Lung (tissue), 12 donors: ENCODE results near the gene DDX24. TPM values are rescaled to one million over a fixed set of nuclear protein-coding genes. Genes with fewer than 3 reads are reported as not detected.

Source experiments
- ATAC-seq: fragments of 200-7000 bp; cut with Tn5 transposase; one replicate; pipeline ENCODE4 v1.9.1; 2020; ENCODE audit warnings: moderate number of reproducible peaks; ENCODE audit not compliant: insufficient read depth, low FRiP score
- DNase-seq, 3 donors: peaks; one replicate each; pipeline ENCODE4 v3.0.0-alpha.2; 2013 to 2017
- H3K27ac ChIP-seq, 2 donors: one replicate each; pipeline ENCODE4 v1.5.1; 2013; ENCODE audit warnings: mild to moderate bottlenecking in 2 of 2, moderate library complexity in 2 of 2, control low read depth in 1 of 2, inconsistent platforms in 1 of 2, low read depth in 1 of 2, low read length in 1 of 2
- H3K27me3 ChIP-seq, 3 donors: one replicate each; pipeline ENCODE4 v1.5.1; 2013; ENCODE audit warnings: low read length in 2 of 3; ENCODE audit not compliant: control insufficient read depth in 3 of 3, insufficient read depth in 3 of 3
- H3K36me3 ChIP-seq, 4 donors: one replicate each; pipeline ENCODE4 v1.5.1; 2013; ENCODE audit warnings: low read length in 4 of 4, mild to moderate bottlenecking in 1 of 4, moderate library complexity in 1 of 4; ENCODE audit not compliant: control insufficient read depth in 4 of 4, insufficient read depth in 4 of 4
- H3K4me1 ChIP-seq, 5 donors: one replicate each; pipeline ENCODE4 v1.5.1; 2013; ENCODE audit warnings: low read length in 5 of 5, mild to moderate bottlenecking in 2 of 5, moderate library complexity in 1 of 5; ENCODE audit not compliant: control insufficient read depth in 5 of 5, insufficient read depth in 5 of 5
- H3K4me3 ChIP-seq: one replicate; pipeline ENCODE4 v1.5.1; 2013; ENCODE audit warnings: mild to moderate bottlenecking, control low read depth, moderate library complexity
- H3K9ac ChIP-seq, 2 donors: one replicate each; pipeline ENCODE4 v1.5.1; 2013; ENCODE audit warnings: low read length in 2 of 2, control low read depth in 1 of 2; ENCODE audit not compliant: insufficient read depth in 1 of 2
- H3K9me3 ChIP-seq, 4 donors: one replicate each; pipeline ENCODE4 v1.5.1; 2013; ENCODE audit warnings: low read length in 3 of 4, mild to moderate bottlenecking in 1 of 4, moderate library complexity in 1 of 4; ENCODE audit not compliant: control insufficient read depth in 4 of 4, insufficient read depth in 3 of 4
- WGBS, 2 donors: extraction: QIAGEN DNeasy Blood & Tissue Kit; methylation state at CpG; one replicate each; pipeline ENCODE4 v1.1.7; 2013; 5-methylcytosine and 5-hydroxymethylcytosine counted together
- polyA plus RNA-seq, 2 donors: library from polyadenylated mRNA; stranded (reverse); fragments of 200-250 nt; gene quantifications; one replicate each; pipeline ENCODE4 v1.2.1, GENCODE V29; 2013
- total RNA-seq, 2 donors: library from RNA; depleted of rRNA in 1 of 2; stranded (reverse); fragments of >200 nt in 1 of 2; gene quantifications; one replicate each; pipeline ENCODE4 v1.2.1, GENCODE V29; 2014 to 2021
- TF ChIP-seq, protein P1 (sequence below): IDR thresholded peaks from 2 replicates; pipeline ENCODE4 v1.5.1; 2012; ENCODE audit warnings: mild to moderate bottlenecking; ENCODE audit errors: control extremely low read depth, extremely low read depth
- donor health status: control.
- donor health status: control.
- donor health status: Bipolar disorder and iron deficiency.
- donor health status: healthy.
- donor health status: DM: yes; HTN: yes; CAD: no.

Gene DDX24
- total and polyA plus RNA-seq, 4 donors, result 78.4 to 138 (median 107) TPM

DNA sequence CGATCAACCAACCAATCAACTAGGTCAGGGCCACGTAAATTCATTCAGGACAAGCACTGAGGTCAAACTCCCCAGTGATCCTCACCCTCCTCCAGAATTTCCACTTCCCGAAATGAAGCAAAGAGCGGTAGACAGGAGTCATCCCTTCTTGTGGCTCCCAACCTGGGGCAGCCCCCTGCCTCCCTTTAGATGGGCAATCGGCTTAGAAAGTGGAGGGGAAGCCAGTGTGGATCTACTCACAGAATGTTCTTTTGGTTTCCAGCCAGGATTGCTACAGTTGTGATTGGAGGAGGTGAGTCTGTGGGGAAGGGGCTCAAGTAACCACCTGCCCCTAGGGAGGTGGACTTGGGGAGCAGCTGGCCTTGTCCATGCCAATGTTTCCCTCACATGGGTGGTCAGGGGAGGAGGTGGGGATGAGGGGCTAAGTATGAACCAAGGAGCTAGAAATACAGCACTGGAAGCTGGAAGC lies 33.6 kb upstream of the DDX24 start:
- H3K36me3 ChIP-seq, result no peaks in the 10 kb centered on the region
- H3K9ac ChIP-seq, result no peak overlapping the region
- peak in 1 of 3 donors; percentile 9 for DNase-seq
- H3K27me3 ChIP-seq, result no peaks in the 10 kb centered on the region
- peaks cover 0 to 19% (median 5%) of the 10 kb centered on the region in 5 donors for H3K4me1 ChIP-seq
- peak overlapping the region; percentile 21 to 87 for H3K27ac ChIP-seq
- H3K4me3 ChIP-seq, result no peak overlapping the region
- WGBS, 2 donors, result 63 to 74% methylated on average over 5 of the region's 5 CpGs
- TF ChIP-seq, protein P1, sequence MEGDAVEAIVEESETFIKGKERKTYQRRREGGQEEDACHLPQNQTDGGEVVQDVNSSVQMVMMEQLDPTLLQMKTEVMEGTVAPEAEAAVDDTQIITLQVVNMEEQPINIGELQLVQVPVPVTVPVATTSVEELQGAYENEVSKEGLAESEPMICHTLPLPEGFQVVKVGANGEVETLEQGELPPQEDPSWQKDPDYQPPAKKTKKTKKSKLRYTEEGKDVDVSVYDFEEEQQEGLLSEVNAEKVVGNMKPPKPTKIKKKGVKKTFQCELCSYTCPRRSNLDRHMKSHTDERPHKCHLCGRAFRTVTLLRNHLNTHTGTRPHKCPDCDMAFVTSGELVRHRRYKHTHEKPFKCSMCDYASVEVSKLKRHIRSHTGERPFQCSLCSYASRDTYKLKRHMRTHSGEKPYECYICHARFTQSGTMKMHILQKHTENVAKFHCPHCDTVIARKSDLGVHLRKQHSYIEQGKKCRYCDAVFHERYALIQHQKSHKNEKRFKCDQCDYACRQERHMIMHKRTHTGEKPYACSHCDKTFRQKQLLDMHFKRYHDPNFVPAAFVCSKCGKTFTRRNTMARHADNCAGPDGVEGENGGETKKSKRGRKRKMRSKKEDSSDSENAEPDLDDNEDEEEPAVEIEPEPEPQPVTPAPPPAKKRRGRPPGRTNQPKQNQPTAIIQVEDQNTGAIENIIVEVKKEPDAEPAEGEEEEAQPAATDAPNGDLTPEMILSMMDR, result no peak
- no peak for ATAC-seq
- peaks cover 0 to 5% (median 2%) of the 10 kb centered on the region in 4 donors for H3K9me3 ChIP-seq

GRCh38 chr14:94113908-94114588 lies 33.0 kb upstream of the DDX24 start:
- no peak overlapping the region for H3K9ac ChIP-seq
- WGBS, 2 donors, result 69 to 80% methylated on average over 5 of the region's 5 CpGs
- DNase-seq, result no peak

GRCh38 chr14:94113490-94113889 lies 32.5 kb upstream of the DDX24 start:
- H3K27ac ChIP-seq, result peak overlapping the region; percentile 66 to 87
- no peak for DNase-seq

More at GRCh38 chr14:94113908-94114588, 33.0 kb upstream of the DDX24 start:
- no peak for ATAC-seq
- Histone ChIP-seq H3K4me1 (peaks cover 0 to 23% (median 5%) of the 10 kb centered on the region in 5 donors), H3K27me3 (no peaks in the 10 kb centered on the region), H3K36me3 (no peaks in the 10 kb centered on the region), H3K4me3 (no peak overlapping the region), H3K27ac (peak overlapping the region; percentile 66 to 87), H3K9me3 (peaks cover 0 to under 1% (median 0%) of the 10 kb centered on the region in 4 donors)
- TF ChIP-seq, protein P1, result no peak

More at GRCh38 chr14:94113490-94113889, 32.5 kb upstream of the DDX24 start:
- H3K9me3 ChIP-seq, result no peaks in the 10 kb centered on the region
- ATAC-seq, result no peak
- H3K9ac ChIP-seq, result no peak overlapping the region
- TF ChIP-seq, protein P1, result no peak
- no peaks in the 10 kb centered on the region for H3K27me3 ChIP-seq
- no peak overlapping the region for H3K4me3 ChIP-seq
- peaks cover 0 to 23% (median 5%) of the 10 kb centered on the region in 5 donors for H3K4me1 ChIP-seq
- no peaks in the 10 kb centered on the region for H3K36me3 ChIP-seq
- WGBS, 2 donors, result 49 to 70% methylated on average over 6 of the region's 6 CpGs
